Body of pancreas (tissue), 4 donors: Measurements from ENCODE around the gene TRNT1. TPM values are rescaled to one million over a fixed set of nuclear protein-coding genes. Genes with fewer than 3 reads are reported as not detected.

ENCODE experiments used
- ATAC-seq: fragments of 150-250 bp; one replicate; pipeline ENCODE4 v1.9.1; 2016
- DNase-seq, 4 donors: peaks; one replicate each; pipeline ENCODE4 v3.0.0-alpha.2; 2019
- H3K27ac ChIP-seq, 4 donors: fragments of 200-600 bp; sonication (generic); 1 replicate in 3 of 4; 2 replicates in 1 of 4; pipeline versions ENCODE4 v1.5.1 to v1.6.1; 2016 to 2019; ENCODE audit warnings: mild to moderate bottlenecking in 1 of 4, mixed read lengths in 1 of 4, moderate library complexity in 1 of 4
- H3K27me3 ChIP-seq, 2 donors: fragments of 200-600 bp; sonication (generic); one replicate each; pipeline ENCODE4 v1.6.0; 2016; ENCODE audit warnings: mild to moderate bottlenecking in 1 of 2
- H3K36me3 ChIP-seq, 2 donors: fragments of 200-600 bp; sonication (generic); replicated peaks in 1 of 2; 2 replicates each; pipeline ENCODE4 v1.5.1; 2016; ENCODE audit warnings: low read depth in 2 of 2; ENCODE audit not compliant: insufficient read depth in 1 of 2
- H3K4me1 ChIP-seq: fragments of 200-600 bp; sonication (generic); one replicate; pipeline ENCODE4 v1.6.0; 2016
- H3K4me3 ChIP-seq, 2 donors: fragments of 200-600 bp; sonication (generic); 1 replicate in 1 of 2; 2 replicates in 1 of 2; pipeline ENCODE4 v1.5.1; 2016 to 2019
- H3K9me3 ChIP-seq, 3 donors: fragments of 200-600 bp; sonication (generic); 1 replicate in 2 of 3; 2 replicates in 1 of 3; pipeline ENCODE4 v1.5.1; 2016
- CTCF ChIP-seq, 7 experiments: fragments of 450-650 bp in 4 of 7; fragments of 200-600 bp in 3 of 7; sonication (generic) in 3 of 7; IDR thresholded peaks; one replicate each; pipeline ENCODE4 v1.5.1; 2016 to 2019; ENCODE audit warnings: antibody characterized with exemption in 7 of 7
- POLR2A ChIP-seq, 3 donors: fragments of 450-650 bp; IDR thresholded peaks; one replicate each; pipeline ENCODE4 v1.6.1; 2016; ENCODE audit warnings: antibody characterized with exemption in 3 of 3, mild to moderate bottlenecking in 2 of 3
- WGBS, 2 donors: methylation state at CpG; one replicate each; pipeline ENCODE4 v1.1.5; 2017; 5-methylcytosine and 5-hydroxymethylcytosine counted together
- intact Hi-C: fragments of 100-400 bp; cut with DNase I; formaldehyde crosslinking; loops from one replicate; pipeline ENCODE4 v1.15.1; 2023
- total RNA-seq, 2 donors: library from RNA; depleted of rRNA; stranded (reverse); fragments of >200 nt; gene quantifications; one replicate each; pipeline ENCODE4 v1.1.0, GENCODE V29; 2016

The TRNT1 gene
- total RNA-seq, 2 donors from 2014 or later: 14.0 to 26.0 TPM

DNA sequence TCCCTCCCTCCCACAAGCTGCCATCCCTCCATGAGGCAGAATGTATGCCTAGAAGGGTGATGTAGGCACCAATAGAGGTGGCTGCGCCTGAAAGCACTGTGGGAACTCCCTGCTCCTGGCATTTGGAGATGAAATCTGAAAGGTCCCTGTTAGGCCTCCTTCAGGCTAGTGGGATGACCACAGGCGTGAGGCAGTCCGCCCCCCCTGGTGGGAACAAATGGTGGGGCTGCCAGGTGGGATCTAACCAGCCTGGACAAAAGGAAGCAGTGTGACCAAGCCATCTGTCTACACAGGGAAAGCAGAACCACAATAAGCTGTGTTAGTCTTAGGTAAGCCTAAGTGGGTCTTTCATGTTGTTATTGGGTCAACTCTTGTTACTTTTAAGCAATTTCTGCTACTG lies 41.9 kb upstream of the TRNT1 start:
- DNase-seq (no peak), ATAC-seq (no peak)
- 59 to 68% methylated on average over 3 of the region's 3 CpGs for WGBS, 2 donors
- TF ChIP-seq POLR2A (IDR thresholded peaks at IDR 0.05): no peak
- no peak for TF ChIP-seq CTCF (IDR thresholded peaks at IDR 0.05)
- H3K36me3 ChIP-seq: no peaks in the 10 kb centered on the region
- no peaks in the 10 kb centered on the region for H3K9me3 ChIP-seq
- intact Hi-C loops: no loop called here
- H3K27ac ChIP-seq: no peak overlapping the region
- H3K4me1 ChIP-seq: no peaks in the 10 kb centered on the region
- no peak overlapping the region for H3K4me3 ChIP-seq
- no peaks in the 10 kb centered on the region for H3K27me3 ChIP-seq

GRCh38 chr3:3085782-3086181 lies 41.0 kb upstream of the TRNT1 start:
- no peaks in the 10 kb centered on the region for H3K36me3 ChIP-seq
- H3K4me3 ChIP-seq: no peak overlapping the region
- H3K27me3 ChIP-seq: no peaks in the 10 kb centered on the region
- intact Hi-C loops: no loop called here
- no peak overlapping the region for H3K27ac ChIP-seq
- DNase-seq (no peak), ATAC-seq (no peak)
- TF ChIP-seq POLR2A (IDR thresholded peaks at IDR 0.05): no peak
- TF ChIP-seq CTCF (IDR thresholded peaks at IDR 0.05): no peak
- no peaks in the 10 kb centered on the region for H3K9me3 ChIP-seq
- WGBS, 2 donors: 57 to 65% methylated on average over 6 of the region's 6 CpGs
- no peaks in the 10 kb centered on the region for H3K4me1 ChIP-seq

GRCh38 chr3:3086239-3086638 lies 40.5 kb upstream of the TRNT1 start:
- no peak overlapping the region for H3K27ac ChIP-seq
- H3K4me3 ChIP-seq: no peak overlapping the region
- no peak for DNase-seq
- H3K27me3 ChIP-seq: no peaks in the 10 kb centered on the region
- 56 to 68% methylated on average over 6 of the region's 6 CpGs for WGBS, 2 donors
- ATAC-seq: no peak
- no peaks in the 10 kb centered on the region for H3K36me3 ChIP-seq
- intact Hi-C loops: no loop called here
- no peaks in the 10 kb centered on the region for H3K4me1 ChIP-seq
- TF ChIP-seq POLR2A (IDR thresholded peaks at IDR 0.05): no peak
- no peak for TF ChIP-seq CTCF (IDR thresholded peaks at IDR 0.05)
- no peaks in the 10 kb centered on the region for H3K9me3 ChIP-seq

- no peaks in the 10 kb centered on the region for H3K27me3 ChIP-seq
- no peaks in the 10 kb centered on the region for H3K36me3 ChIP-seq
- no peaks in the 10 kb centered on the region for H3K9me3 ChIP-seq
- DNase-seq: no peak
- H3K4me1 ChIP-seq: no peaks in the 10 kb centered on the region
- TF ChIP-seq POLR2A (IDR thresholded peaks at IDR 0.05): no peak
- no peak for TF ChIP-seq CTCF (IDR thresholded peaks at IDR 0.05)
- ATAC-seq: no peak
- intact Hi-C loops: no loop called here
- no peak overlapping the region for H3K27ac ChIP-seq
- no peak overlapping the region for H3K4me3 ChIP-seq
Observed at GRCh38 chr3:3087279-3087678, 39.5 kb upstream of the TRNT1 start.

- 60 to 64% methylated on average over 7 of the region's 7 CpGs for WGBS, 2 donors
- no peak overlapping the region for H3K27ac ChIP-seq
- no peak for ATAC-seq
- H3K27me3 ChIP-seq: no peaks in the 10 kb centered on the region
- TF ChIP-seq CTCF (IDR thresholded peaks at IDR 0.05) (no peak), POLR2A (IDR thresholded peaks at IDR 0.05) (no peak)
- H3K36me3 ChIP-seq: no peaks in the 10 kb centered on the region
- DNase-seq: no peak
- no peak overlapping the region for H3K4me3 ChIP-seq
- intact Hi-C loops: no loop called here
- no peaks in the 10 kb centered on the region for H3K4me1 ChIP-seq
- H3K9me3 ChIP-seq: no peaks in the 10 kb centered on the region
Observed at GRCh38 chr3:3087716-3088465, 38.8 kb upstream of the TRNT1 start.
